Epithelial cell of esophagus (primary cell): ENCODE data around the gene ZXDC.

Experiments
- DNase-seq: peaks from one replicate; pipeline ENCODE4 v3.0.0; 2010; ENCODE audit warnings: low read depth
- H3K4me3 ChIP-seq: 2 replicates; pipeline ENCODE4 v1.5.1; 2011; ENCODE audit warnings: mild to moderate bottlenecking, low read length, control low read depth
- CTCF ChIP-seq: IDR thresholded peaks from 2 replicates; pipeline ENCODE4 v1.5.1; 2011; ENCODE audit warnings: low read depth, mild to moderate bottlenecking, low read length, control low read depth, inconsistent platforms; ENCODE audit not compliant: insufficient read depth; ENCODE audit errors: missing control alignments

The ZXDC gene

DNA sequence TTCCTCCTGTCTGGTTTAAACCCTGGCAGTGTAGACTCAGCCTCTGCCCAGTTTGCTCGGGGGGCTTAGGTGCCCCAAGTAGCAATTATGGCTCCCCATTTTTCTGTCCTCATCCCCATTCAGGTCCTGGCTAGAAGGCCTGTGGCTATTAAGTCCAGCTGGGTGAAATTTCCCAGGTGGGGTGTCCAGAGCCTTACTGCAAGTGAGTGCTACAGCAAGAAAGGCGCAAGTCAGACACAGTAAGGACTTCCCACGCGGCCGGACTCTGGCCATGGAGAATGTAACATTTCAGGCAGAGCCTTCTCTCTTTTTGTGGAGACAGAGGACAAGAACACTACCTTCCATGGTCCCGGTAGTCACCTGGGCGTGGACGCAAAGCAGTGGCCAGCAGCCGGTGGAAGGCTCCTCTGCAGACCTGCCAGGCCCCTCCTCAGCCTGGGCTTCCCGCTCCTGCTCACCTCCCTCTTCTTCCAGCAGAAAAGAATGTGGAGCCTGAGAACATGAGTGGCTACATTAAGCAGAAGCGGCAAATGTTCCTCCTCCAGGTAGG is 57.6 kb downstream of the ZXDC start:
- TF ChIP-seq CTCF = no peak
- H3K4me3 ChIP-seq = no peak overlapping the region

GRCh38 chr3:126417515-126417914 is 58.2 kb downstream of the ZXDC start:
- no peak for TF ChIP-seq CTCF
- DNase-seq = no peak
- H3K4me3 ChIP-seq = no peak overlapping the region

More for the DNA sequence above, 57.6 kb downstream of the ZXDC start:
- DNase-seq = no peak

DNA sequence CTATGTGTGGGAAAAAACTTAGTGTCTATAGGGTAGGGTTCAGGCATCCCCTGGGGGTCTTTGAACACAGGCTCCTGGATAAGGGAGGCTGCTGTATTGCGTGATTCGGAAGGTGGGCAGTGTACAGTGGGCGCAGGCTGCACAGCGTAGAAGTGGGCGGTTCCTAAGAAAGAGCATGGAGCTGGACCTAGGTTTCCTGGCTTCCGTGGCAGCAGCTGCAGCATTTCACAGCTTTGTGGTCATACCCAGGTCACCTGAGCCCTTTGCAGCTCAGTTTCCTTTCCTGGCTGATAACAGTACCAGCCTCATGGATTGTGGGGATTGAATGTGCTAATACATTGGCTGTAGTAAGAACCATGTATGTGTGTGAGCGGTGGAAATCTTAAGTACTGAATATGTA is 58.7 kb downstream of the ZXDC start:
- no peak for DNase-seq
- no peak overlapping the region for H3K4me3 ChIP-seq
- TF ChIP-seq CTCF = no peak

GRCh38 chr3:126415661-126416591 is 59.8 kb downstream of the ZXDC start:
- no peak for TF ChIP-seq CTCF
- no peak for DNase-seq
- H3K4me3 ChIP-seq = no peak overlapping the region

- no peak for TF ChIP-seq CTCF
- no peak overlapping the region for H3K4me3 ChIP-seq
- DNase-seq = no peak
These were observed 60.6 kb downstream of the ZXDC start for GRCh38 chr3:126414961-126415660.

GRCh38 chr3:126414406-126414805 is 61.3 kb downstream of the ZXDC start:
- H3K4me3 ChIP-seq = no peak overlapping the region
- no peak for DNase-seq
- TF ChIP-seq CTCF = no peak
